ENCODE data around the gene MMP28.
A peak's percentile ranks its signal among the peaks of the same experiment; 100 is the strongest.

The MMP28 gene

GRCh38 chr17:35795007-35795870 is at the start of gene MMP28:
MMP28 (minus strand) TSS chr17:35795641; CDS start chr17:35795377, 264 bp downstream.
- no peak for DNase-seq (ENCODE audit: low read depth, low spot score)

GRCh38 chr17:35844547-35844946 is 49.1 kb upstream of the MMP28 start:
- DNase-seq (ENCODE audit: low read depth, low spot score), result no peak

- no peak for DNase-seq (ENCODE audit: low read depth, low spot score)
These were observed 48.3 kb upstream of the MMP28 start for GRCh38 chr17:35843698-35844097.

- no peak for DNase-seq (ENCODE audit: low read depth, low spot score)
These were observed 46.8 kb upstream of the MMP28 start for GRCh38 chr17:35842239-35842638.

DNA sequence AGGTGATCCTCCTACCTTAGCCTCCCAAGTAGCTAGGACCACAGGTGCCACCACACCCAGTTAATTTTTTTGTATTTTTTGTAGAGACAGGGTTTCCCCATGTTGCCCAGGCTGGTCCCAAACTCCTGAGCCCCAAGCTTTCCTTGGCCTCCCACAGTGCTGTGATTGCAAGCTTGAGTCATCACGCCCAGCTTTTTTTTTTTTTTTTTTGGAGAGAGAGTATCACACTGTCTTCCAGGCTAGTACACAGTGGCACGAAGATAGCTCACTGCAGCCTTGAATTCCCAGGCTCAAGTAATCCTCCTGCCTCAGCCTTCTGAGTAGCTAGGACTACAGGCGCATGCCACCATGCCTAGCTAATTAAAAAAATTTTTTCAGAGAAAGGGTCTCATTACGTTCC is 46.1 kb upstream of the MMP28 start:
- DNase-seq (ENCODE audit: low read depth, low spot score), result no peak

DNA sequence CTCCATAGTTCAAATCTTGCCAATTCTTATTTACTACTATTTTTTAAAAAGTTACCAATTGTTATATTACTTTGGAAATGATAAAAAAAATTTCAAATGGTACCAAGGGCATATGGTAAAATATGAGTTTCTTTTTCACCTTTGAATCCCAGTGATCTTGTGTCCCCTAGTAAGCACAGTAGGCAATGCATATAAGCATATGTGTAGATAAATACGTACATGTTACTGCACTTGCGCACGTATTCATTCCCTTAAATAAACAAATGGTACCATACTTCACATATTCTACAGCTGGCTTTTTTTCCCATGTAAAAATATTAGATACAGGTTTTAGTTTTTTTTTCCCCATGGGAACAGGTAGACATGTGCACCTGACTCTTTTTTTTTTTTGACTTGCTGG is 45.7 kb upstream of the MMP28 start:
- DNase-seq (ENCODE audit: low read depth, low spot score), result no peak

DNA sequence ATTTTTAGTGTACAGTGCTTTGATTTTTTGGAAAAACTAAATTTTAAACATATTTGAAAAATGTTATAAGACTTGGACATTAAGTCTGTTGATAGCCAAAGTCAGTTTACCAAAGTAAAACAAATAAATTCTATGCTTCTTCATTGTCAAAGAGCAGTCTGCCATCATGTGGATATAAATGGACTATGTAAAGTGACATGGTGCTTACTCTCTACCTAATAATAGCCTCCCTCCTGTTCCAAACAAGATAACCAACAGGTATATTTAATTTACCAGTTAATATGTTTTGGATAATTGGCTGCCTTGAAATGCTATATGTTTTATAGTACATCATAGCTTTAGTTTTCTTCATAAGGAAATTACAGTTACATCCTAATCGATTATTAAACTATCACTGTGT is 29.8 kb upstream of the MMP28 start:
- no peak for DNase-seq (ENCODE audit: low read depth, low spot score)

DNA sequence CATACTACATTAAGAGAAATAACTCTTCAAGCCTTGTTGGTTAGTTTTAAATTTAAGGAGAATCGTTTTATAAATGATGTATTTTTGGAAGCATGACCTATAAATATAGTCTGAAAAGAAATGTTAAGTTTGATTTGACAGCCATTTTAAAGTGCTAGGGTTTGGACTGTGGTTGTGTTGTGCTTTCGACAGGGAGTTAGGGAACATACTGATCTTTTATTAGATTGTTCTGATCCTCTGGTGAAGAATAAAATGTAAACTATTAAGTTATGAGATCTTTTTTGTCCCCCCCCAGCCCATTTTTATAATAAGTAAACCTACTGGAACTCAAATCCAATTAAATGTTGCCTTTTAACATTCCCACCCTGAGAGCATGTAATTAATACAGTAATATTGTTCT is 25.9 kb upstream of the MMP28 start:
- DNase-seq (ENCODE audit: low read depth, low spot score), result no peak

DNA sequence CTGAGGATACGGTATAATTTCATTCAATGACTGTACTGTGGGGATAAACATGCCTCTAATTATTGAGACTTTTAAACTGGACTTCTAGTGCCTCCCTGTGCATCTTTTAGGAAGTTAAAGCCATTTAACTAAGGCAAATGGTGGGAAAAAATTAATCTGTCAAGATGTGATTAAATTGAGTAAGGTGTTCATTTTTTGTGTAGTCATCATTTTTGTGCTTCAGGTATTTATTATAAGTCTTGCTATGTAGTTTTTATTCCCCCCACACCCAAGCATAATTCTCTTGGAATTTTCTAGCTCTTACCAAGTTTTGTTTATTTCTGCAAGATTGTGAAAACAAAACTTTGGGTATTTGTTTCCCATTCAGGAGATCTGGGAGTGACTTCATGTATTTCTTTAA is 24.0 kb upstream of the MMP28 start:
- DNase-seq (ENCODE audit: low read depth, low spot score), result no peak

DNA sequence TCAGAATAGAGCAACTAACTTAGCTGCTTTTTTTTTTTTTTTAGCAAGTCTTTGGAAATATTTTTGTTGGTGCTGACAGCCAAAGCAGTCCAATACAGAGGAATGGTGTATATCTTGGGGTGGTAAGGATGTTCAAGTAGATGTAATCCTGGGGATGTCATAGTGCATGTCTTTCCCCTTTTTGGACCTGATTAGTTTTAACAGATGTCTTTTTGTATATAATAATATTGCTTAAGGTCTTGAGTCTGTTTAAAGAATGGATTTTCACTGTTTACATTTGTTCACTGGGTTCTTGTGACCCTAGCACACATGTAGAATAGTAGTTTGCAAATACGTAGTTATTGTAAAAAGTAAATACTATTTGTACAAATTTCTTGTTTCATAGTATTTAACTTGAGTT is 21.8 kb upstream of the MMP28 start:
- DNase-seq (ENCODE audit: low read depth, low spot score), result no peak

GRCh38 chr17:35816723-35817122 is 21.3 kb upstream of the MMP28 start:
- no peak for DNase-seq (ENCODE audit: low read depth, low spot score)

DNA sequence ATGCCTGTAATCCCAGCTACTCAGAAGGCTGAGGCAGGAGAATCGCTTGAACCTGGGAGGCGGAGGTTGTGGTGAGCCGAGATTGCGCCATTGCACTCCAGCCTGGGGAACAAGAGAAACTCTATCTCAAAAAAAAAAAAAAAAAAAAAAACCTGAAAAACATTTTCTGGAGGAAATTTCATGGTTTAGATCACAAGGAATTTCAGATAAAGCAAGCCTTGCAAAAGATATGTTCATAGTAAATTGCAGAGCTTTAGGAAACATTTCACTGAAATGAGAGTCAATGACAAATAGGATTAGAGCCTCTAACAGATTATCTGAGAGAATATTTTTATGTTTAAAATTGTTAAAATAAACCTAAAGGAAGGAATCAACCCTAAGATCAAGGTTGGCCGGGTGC is 17.0 kb upstream of the MMP28 start:
- DNase-seq (ENCODE audit: low read depth, low spot score), result no peak

DNA sequence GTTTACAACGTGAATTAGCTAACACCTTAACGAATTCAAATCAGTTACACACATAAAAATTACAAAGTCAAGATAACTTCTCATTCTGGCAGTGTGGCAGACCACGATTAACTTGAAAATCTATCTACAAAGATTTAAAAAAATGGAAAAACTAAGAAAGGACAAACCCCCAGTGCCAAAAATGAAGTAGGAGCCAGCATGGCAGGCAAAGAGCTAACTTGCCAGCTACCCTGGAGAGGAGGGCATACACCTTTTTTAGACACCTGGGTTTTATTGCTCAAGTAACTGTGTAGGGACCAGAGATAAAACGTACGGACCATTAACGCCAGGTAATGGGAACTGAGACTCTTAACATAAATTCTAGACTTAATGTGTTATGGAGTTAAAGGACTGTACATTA is 16.3 kb upstream of the MMP28 start:
- no peak for DNase-seq (ENCODE audit: low read depth, low spot score)

- DNase-seq (ENCODE audit: low read depth, low spot score), result no peak
These were observed 14.5 kb upstream of the MMP28 start for GRCh38 chr17:35809855-35810461.

GRCh38 chr17:35808962-35809854 is 13.8 kb upstream of the MMP28 start, which contains the start of gene TAF15:
TAF15 (plus strand) TSS chr17:35809484; CDS start chr17:35809570, 86 bp downstream.
- peak; percentile 93 for DNase-seq (ENCODE audit: low read depth, low spot score)

DNA sequence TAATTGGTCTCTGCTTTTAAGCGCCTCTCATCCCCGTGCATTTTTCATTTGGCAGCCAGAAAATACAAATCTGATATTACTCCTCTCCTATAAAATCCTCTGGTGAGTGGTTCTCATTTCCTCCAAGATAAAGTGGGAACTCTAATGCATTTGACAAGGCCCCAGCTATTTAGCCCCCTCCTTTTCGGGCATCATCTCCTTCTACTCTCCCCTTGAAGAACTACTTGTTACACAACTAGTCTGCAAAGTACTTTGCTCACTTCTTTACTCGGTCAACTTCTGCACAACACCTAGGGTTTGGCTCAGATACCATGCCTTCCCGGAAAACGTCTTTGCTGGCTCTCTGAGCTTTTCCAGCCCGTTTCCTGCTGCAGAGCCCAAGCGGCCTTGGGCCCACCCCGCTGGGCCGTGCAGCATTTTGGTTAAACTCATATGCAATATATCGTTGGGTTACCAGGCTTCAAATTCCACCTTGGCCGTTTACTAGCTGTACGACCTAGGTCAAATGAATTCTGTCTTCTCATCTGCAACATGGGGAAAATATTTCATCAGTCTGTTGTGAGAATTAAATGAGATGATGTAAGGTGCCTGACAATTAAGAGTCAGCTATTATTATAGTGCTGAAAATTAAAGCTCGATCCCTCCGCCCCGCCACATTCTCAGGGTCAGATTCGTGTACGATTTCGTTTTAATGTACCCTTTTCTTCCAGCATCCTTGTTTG is 13.0 kb upstream of the MMP28 start:
- no peak for DNase-seq (ENCODE audit: low read depth, low spot score)

GRCh38 chr17:35807371-35808144 is 12.1 kb upstream of the MMP28 start:
- DNase-seq (ENCODE audit: low read depth, low spot score), result no peak

DNA sequence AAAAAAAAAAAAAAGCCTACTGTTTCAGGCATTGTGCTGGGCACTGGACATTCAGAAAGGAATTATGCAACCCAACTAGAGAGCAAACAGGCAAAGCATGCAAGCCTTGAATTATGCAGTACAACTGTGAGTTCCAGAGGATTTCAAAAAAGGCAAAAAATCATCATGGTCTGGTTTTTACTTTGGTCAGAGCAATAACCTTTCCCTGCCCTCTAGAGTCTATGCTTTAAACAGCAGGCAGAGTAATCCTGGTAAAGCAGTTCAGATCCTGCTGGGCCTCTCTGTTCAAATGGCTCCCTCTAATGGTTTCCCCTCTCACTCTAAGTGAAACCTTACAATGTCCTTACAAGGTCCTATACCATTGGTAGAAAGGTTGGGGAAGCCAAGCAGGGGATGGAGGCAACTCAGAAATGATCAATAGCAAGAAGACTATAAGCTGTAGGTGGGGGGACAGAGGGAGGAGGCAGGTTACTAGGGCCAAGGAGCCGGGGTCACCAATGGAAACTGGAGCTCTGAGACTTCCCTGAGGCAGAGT is 9.3 kb upstream of the MMP28 start:
- peak; percentile 61 for DNase-seq (ENCODE audit: low read depth, low spot score)

GRCh38 chr17:35801583-35802224 is 6.3 kb upstream of the MMP28 start:
- DNase-seq (ENCODE audit: low read depth, low spot score), result no peak

- DNase-seq (ENCODE audit: low read depth, low spot score), result no peak
These were observed 4.5 kb upstream of the MMP28 start for GRCh38 chr17:35799942-35800341.

All from brain pericyte (primary cell).